HL-60/S4 (cell line): Measurements from ENCODE around the gene ZNF606.

Source experiments
- in situ Hi-C: fragments of 300-500 bp; cut with MboI; formaldehyde crosslinking; loops from 2 replicates; pipeline ENCODE4 v1.14.3; 2022; ENCODE audit warnings: low sequenced_read_pairs

Gene ZNF606

GRCh38 chr19:58002384-58003173 is at the start of gene ZNF606:
Gene ZNF606 (minus strand): TSS chr19:58002820. CDS start chr19:58001319, 1,501 bp downstream.
- in situ Hi-C loops, result no loop called here

- in situ Hi-C loops, result no loop called here
These were observed 49.6 kb upstream of the ZNF606 start for GRCh38 chr19:58052256-58052655.

GRCh38 chr19:58047672-58048071 is 45.1 kb upstream of the ZNF606 start:
- in situ Hi-C loops, result no loop called here

- in situ Hi-C loops, result no loop called here
These were observed 44.2 kb upstream of the ZNF606 start for GRCh38 chr19:58046856-58047255.

GRCh38 chr19:58045411-58046050 is 42.9 kb upstream of the ZNF606 start:
- in situ Hi-C loops, result no loop called here

GRCh38 chr19:58044886-58045285 is 42.3 kb upstream of the ZNF606 start:
- in situ Hi-C loops, result no loop called here

- in situ Hi-C loops, result no loop called here
These were observed 41.8 kb upstream of the ZNF606 start for GRCh38 chr19:58044391-58044790.

- in situ Hi-C loops, result no loop called here
These were observed 40.1 kb upstream of the ZNF606 start for GRCh38 chr19:58042495-58043340.

- in situ Hi-C loops, result no loop called here
These were observed 38.3 kb upstream of the ZNF606 start for GRCh38 chr19:58040751-58041525.

- in situ Hi-C loops, result no loop called here
These were observed 36.1 kb upstream of the ZNF606 start for GRCh38 chr19:58038688-58039204.

- in situ Hi-C loops, result no loop called here
These were observed 35.5 kb upstream of the ZNF606 start for GRCh38 chr19:58037927-58038687.

- in situ Hi-C loops, result no loop called here
These were observed 33.2 kb upstream of the ZNF606 start for GRCh38 chr19:58035863-58036262.

- in situ Hi-C loops, result no loop called here
These were observed 31.8 kb upstream of the ZNF606 start for GRCh38 chr19:58034477-58034793.

GRCh38 chr19:58033741-58034476 is 31.3 kb upstream of the ZNF606 start, which contains the start of gene ZSCAN1:
Gene ZSCAN1 (plus strand): TSS chr19:58034025. CDS start chr19:58037837, 3,812 bp downstream.
- in situ Hi-C loops, result no loop called here

- in situ Hi-C loops, result no loop called here
These were observed 22.0 kb upstream of the ZNF606 start for GRCh38 chr19:58024661-58025060.

- in situ Hi-C loops, result no loop called here
These were observed 19.7 kb upstream of the ZNF606 start for GRCh38 chr19:58022283-58022660.

- in situ Hi-C loops, result no loop called here
These were observed 19.1 kb upstream of the ZNF606 start for GRCh38 chr19:58021541-58022282.

- in situ Hi-C loops, result no loop called here
These were observed 17.5 kb upstream of the ZNF606 start for GRCh38 chr19:58020129-58020528.
